ENCODE results near the gene GFAP.

The GFAP gene

DNA sequence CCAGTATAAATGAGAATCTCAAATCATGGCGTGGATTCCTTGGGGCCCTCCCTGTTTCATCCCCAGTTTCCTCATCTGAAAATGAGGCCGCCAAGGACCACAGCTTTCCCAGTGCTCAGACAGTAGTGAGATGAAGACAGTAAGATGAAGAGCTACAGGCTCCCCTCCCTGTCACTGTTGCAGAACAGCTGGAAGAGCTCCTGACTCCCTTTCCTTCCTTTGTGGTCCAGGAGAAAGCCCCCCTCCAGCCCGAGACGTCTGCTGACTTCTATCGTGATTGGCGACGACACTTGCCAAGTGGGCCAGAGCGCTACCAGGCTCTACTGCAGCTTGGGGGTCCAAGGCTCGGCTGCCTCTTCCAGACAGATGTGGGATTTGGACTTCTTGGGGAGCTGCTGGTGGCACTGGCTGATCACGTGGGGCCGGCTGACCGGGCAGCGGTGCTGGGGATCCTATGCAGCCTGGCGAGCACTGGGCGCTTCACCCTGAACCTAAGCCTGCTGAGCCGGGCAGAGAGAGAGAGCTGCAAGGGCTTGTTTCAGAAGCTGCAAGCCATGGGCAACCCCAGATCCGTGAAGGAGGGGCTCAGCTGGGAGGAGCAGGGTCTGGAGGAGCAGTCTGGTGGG is 13.1 kb downstream of the GFAP start:
- TF ChIP-seq CTCF (IDR thresholded peaks at IDR 0.05; ENCODE audit: borderline replicate concordance, control extremely low read depth, extremely low read depth, insufficient read depth, missing control alignments), result no peak
- in situ Hi-C loops (cut with MboI; ENCODE audit: low sequenced_read_pairs, unreplicated experiment), result no loop called here
- no peak for DNase-seq (ENCODE audit: low spot score)

DNA sequence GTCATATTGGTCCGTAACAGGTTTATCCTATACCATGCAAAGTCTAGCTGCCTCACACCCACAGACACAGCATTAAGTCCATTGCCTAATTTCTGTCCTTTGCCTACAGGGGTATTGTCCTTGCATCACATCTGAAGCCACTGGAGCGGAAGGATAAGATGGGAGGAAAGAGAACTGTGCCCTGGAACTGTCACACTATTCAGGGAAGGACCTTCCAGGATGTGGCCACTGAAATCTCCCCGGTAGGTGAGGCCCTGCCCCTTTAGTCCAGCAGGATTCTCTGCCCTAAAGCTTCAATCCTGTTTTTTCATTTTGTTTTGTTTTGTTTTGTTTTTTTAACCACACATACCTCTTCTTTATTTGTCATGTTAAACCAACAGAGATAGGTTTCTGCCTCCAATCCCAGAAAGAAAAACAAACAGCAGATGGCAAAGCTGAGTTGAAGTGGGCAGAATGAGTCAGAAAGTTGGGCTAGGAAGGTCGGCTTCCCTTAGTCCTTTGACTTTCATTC is 13.8 kb downstream of the GFAP start:
- TF ChIP-seq CTCF (IDR thresholded peaks at IDR 0.05; ENCODE audit: borderline replicate concordance, control extremely low read depth, extremely low read depth, insufficient read depth, missing control alignments), result no peak
- DNase-seq (ENCODE audit: low spot score), result no peak
- in situ Hi-C loops (cut with MboI; ENCODE audit: low sequenced_read_pairs, unreplicated experiment), result no loop called here

- DNase-seq (ENCODE audit: low spot score), result no peak
- no peak for TF ChIP-seq CTCF (IDR thresholded peaks at IDR 0.05; ENCODE audit: borderline replicate concordance, control extremely low read depth, extremely low read depth, insufficient read depth, missing control alignments)
- in situ Hi-C loops (cut with MboI; ENCODE audit: low sequenced_read_pairs, unreplicated experiment), result no loop called here
Measured at GRCh38 chr17:44900894-44901293, 14.4 kb downstream of the GFAP start.

DNA sequence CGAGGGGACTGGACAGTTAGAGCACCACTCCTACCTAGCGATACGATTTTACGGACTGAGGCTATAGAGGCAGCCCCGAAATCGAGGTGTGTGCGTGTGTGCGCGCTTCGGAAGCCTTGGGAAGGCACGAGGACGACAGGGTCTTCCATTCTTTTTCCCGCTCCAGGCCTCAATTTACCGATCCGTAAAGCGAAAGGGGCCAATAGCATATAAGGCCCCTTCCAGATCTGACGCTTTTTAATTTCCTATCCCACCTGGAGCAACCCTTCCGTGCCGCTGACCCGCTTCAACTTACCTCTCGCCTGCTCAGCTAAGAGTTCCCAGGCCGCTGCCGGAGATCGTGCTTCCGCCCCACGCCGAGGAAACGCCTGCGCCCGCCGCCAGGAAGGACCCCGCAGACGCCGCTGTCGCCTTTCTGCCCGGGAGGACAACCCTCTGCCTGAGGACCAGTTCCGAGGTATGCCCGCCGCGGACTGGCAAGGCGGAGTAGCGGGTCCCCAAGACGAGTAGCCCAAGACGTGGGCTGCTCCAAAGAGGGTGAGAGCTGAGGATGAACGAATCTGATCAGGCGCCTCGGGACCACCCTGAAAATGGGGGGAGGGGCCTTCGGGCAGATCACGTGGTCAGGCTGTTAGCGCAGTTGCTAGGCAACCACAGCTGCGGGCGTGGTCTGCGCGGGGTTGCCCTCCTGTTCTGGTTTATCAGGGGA is 16.1 kb downstream of the GFAP start, which contains the start of gene EFTUD2:
Gene EFTUD2, minus strand, starts transcription at position 372 of the 709 bp plus-strand sequence. CDS start 4,924 bp downstream, outside the sequence.
- in situ Hi-C loops (cut with MboI; ENCODE audit: low sequenced_read_pairs, unreplicated experiment), result no loop called here
- DNase-seq (ENCODE audit: low spot score), result peak; percentile 95
- TF ChIP-seq CTCF (IDR thresholded peaks at IDR 0.05; ENCODE audit: borderline replicate concordance, control extremely low read depth, extremely low read depth, insufficient read depth, missing control alignments), result no peak

GRCh38 chr17:44898768-44899073 is 16.6 kb downstream of the GFAP start:
- DNase-seq (ENCODE audit: low spot score), result peak; percentile 56
- in situ Hi-C loops (cut with MboI; ENCODE audit: low sequenced_read_pairs, unreplicated experiment), result no loop called here
- no peak for TF ChIP-seq CTCF (IDR thresholded peaks at IDR 0.05; ENCODE audit: borderline replicate concordance, control extremely low read depth, extremely low read depth, insufficient read depth, missing control alignments)

- in situ Hi-C loops (cut with MboI; ENCODE audit: low sequenced_read_pairs, unreplicated experiment), result no loop called here
- TF ChIP-seq CTCF (IDR thresholded peaks at IDR 0.05; ENCODE audit: borderline replicate concordance, control extremely low read depth, extremely low read depth, insufficient read depth, missing control alignments), result no peak
- no peak for DNase-seq (ENCODE audit: low spot score)
Measured at GRCh38 chr17:44894642-44895041, 20.7 kb downstream of the GFAP start.

All from GM13976 (cell line).